Mesodermal cell (in vitro differentiated cells): ENCODE measurements around the gene MYOCOS.
"Not testable (repeated sequence)": the region's sequence is repeated elsewhere in the genome, so short reads cannot be mapped to it uniquely, and the experiment has no call there.

ENCODE experiments used
- H3K27ac ChIP-seq: 2 replicates; pipeline ENCODE4 v1.7.0; 2013; ENCODE audit warnings: mild to moderate bottlenecking, low read depth, low read length, moderate library complexity; ENCODE audit not compliant: severe bottlenecking
- H3K36me3 ChIP-seq: 2 replicates; pipeline ENCODE4 v1.7.1; 2013; ENCODE audit warnings: mild to moderate bottlenecking, low read length, moderate library complexity; ENCODE audit not compliant: control insufficient read depth, insufficient read depth
- H3K4me1 ChIP-seq: one replicate; pipeline ENCODE4 v1.7.1; 2013; ENCODE audit warnings: mild to moderate bottlenecking, low read length; ENCODE audit not compliant: insufficient read depth, control insufficient read depth, poor library complexity, severe bottlenecking
- H3K4me3 ChIP-seq: 2 replicates; pipeline ENCODE4 v1.7.0; 2013; ENCODE audit warnings: low read length, control low read depth, mild to moderate bottlenecking; ENCODE audit not compliant: insufficient read depth, poor library complexity, severe bottlenecking; ENCODE audit errors: extremely low read depth
- H3K9me3 ChIP-seq: 2 replicates; pipeline ENCODE4 v1.7.1; 2013; ENCODE audit warnings: mild to moderate bottlenecking, low read length, moderate library complexity; ENCODE audit not compliant: control insufficient read depth
- WGBS, 2 experiments: methylation state at CpG; one replicate each; pipeline ENCODE4 v1.1.5; 2013; ENCODE audit warnings: missing lambda C conversion rate in 2 of 2; ENCODE audit not compliant: insufficient coverage in 2 of 2; 5-methylcytosine and 5-hydroxymethylcytosine counted together

MYOCOS gene

GRCh38 chr1:171596705-171597104 lies 25.3 kb upstream of the MYOCOS start:
- Histone ChIP-seq H3K4me1 (no peaks in the 10 kb centered on the region), H3K4me3 (no peak overlapping the region), H3K9me3 (no peaks in the 10 kb centered on the region), H3K36me3 (peaks cover 37% of the 10 kb centered on the region), H3K27ac (no peak overlapping the region)
- 100% methylated on average over 1 of the region's 2 CpGs; no CpG with 5 or more reads in 1 of the 2 experiments for WGBS, 2 experiments

GRCh38 chr1:171597203-171597602 lies 24.8 kb upstream of the MYOCOS start:
- Histone ChIP-seq H3K9me3 (no peaks in the 10 kb centered on the region), H3K36me3 (peaks cover 32% of the 10 kb centered on the region), H3K4me3 (no peak overlapping the region), H3K27ac (no peak overlapping the region), H3K4me1 (no peaks in the 10 kb centered on the region)
- 100% methylated on average over 1 of the region's 1 CpG; no CpG with 5 or more reads in 1 of the 2 experiments for WGBS, 2 experiments

- not testable (repeated sequence) for H3K4me3 ChIP-seq, H3K27ac ChIP-seq, H3K4me1 ChIP-seq, H3K36me3 ChIP-seq, H3K9me3 ChIP-seq
- 83 to 100% methylated on average over 1 to 2 of the region's 2 CpGs for WGBS, 2 experiments
Measured at GRCh38 chr1:171600310-171600709, 21.7 kb upstream of the MYOCOS start.

GRCh38 chr1:171600862-171601261 lies 21.2 kb upstream of the MYOCOS start:
- Histone ChIP-seq H3K36me3 (no peaks in the 10 kb centered on the region), H3K4me3 (no peak overlapping the region), H3K27ac (no peak overlapping the region), H3K4me1 (no peaks in the 10 kb centered on the region), H3K9me3 (no peaks in the 10 kb centered on the region)
- 88 to 93% methylated on average over 9 to 10 of the region's 13 CpGs for WGBS, 2 experiments

GRCh38 chr1:171603042-171603441 lies 19.0 kb upstream of the MYOCOS start:
- WGBS, 2 experiments = 80 to 87% methylated on average over 2 to 3 of the region's 6 CpGs
- not testable (repeated sequence) for H3K9me3 ChIP-seq, H3K27ac ChIP-seq

GRCh38 chr1:171606402-171606941 lies 15.6 kb upstream of the MYOCOS start:
- Histone ChIP-seq H3K4me1 (no peaks in the 10 kb centered on the region), H3K36me3 (no peaks in the 10 kb centered on the region), H3K27ac (no peak overlapping the region), H3K9me3 (no peaks in the 10 kb centered on the region), H3K4me3 (no peak overlapping the region)
- 84 to 88% methylated on average over 6 to 8 of the region's 10 CpGs for WGBS, 2 experiments

More at GRCh38 chr1:171603042-171603441, 19.0 kb upstream of the MYOCOS start:
- not testable (repeated sequence) for H3K36me3 ChIP-seq, H3K4me3 ChIP-seq, H3K4me1 ChIP-seq

GRCh38 chr1:171610385-171610784 lies 11.7 kb upstream of the MYOCOS start:
- Histone ChIP-seq H3K9me3 (no peaks in the 10 kb centered on the region), H3K27ac (no peak overlapping the region), H3K36me3 (no peaks in the 10 kb centered on the region), H3K4me3 (no peak overlapping the region), H3K4me1 (no peaks in the 10 kb centered on the region)
- WGBS, 2 experiments = 78% methylated on average over 1 of the region's 2 CpGs; no CpG with 5 or more reads in 1 of the 2 experiments

- H3K27ac ChIP-seq = no peak overlapping the region
- no peaks in the 10 kb centered on the region for H3K36me3 ChIP-seq
- 74 to 89% methylated on average over 2 of the region's 2 CpGs for WGBS, 2 experiments
- H3K9me3 ChIP-seq = no peaks in the 10 kb centered on the region
- H3K4me1 ChIP-seq = no peaks in the 10 kb centered on the region
- no peak overlapping the region for H3K4me3 ChIP-seq
Measured at GRCh38 chr1:171611306-171611705, 10.7 kb upstream of the MYOCOS start.

- H3K4me1 ChIP-seq = no peaks in the 10 kb centered on the region
- H3K36me3 ChIP-seq = no peaks in the 10 kb centered on the region
- H3K27ac ChIP-seq = no peak overlapping the region
- no peaks in the 10 kb centered on the region for H3K9me3 ChIP-seq
- WGBS, 2 experiments = 89 to 90% methylated on average over 1 of the region's 1 CpG
- H3K4me3 ChIP-seq = no peak overlapping the region
Measured at GRCh38 chr1:171613282-171613681, 8.8 kb upstream of the MYOCOS start.

- H3K9me3 ChIP-seq, H3K4me3 ChIP-seq, H3K36me3 ChIP-seq, H3K27ac ChIP-seq, H3K4me1 ChIP-seq: not testable (repeated sequence)
- WGBS, 2 experiments = 89 to 94% methylated on average over 3 to 7 of the region's 14 CpGs
Measured at GRCh38 chr1:171615122-171615906, 6.7 kb upstream of the MYOCOS start.

GRCh38 chr1:171616586-171616985 lies 5.5 kb upstream of the MYOCOS start:
- H3K4me1 ChIP-seq = no peaks in the 10 kb centered on the region
- WGBS, 2 experiments = 83 to 100% methylated on average over 1 of the region's 2 CpGs
- H3K36me3 ChIP-seq = no peaks in the 10 kb centered on the region
- H3K27ac ChIP-seq = no peak overlapping the region
- no peaks in the 10 kb centered on the region for H3K9me3 ChIP-seq
- H3K4me3 ChIP-seq = no peak overlapping the region
